DOHH2 (cell line): ENCODE results near the gene NDUFA5.

Experiments
- EZH2phosphoT487 ChIP-seq: fragments of 200-600 bp; sonication (generic); IDR thresholded peaks from 2 replicates; pipeline ENCODE4 v1.6.1; 2017; ENCODE audit warnings: borderline replicate concordance, mild to moderate bottlenecking, antibody characterized with exemption, low read length, moderate library complexity, mixed read lengths
- TF ChIP-seq, protein P1 (sequence below): fragments of 200-600 bp; sonication (generic); IDR thresholded peaks from one replicate; pipeline ENCODE4 v1.5.1; 2014; ENCODE audit warnings: antibody characterized with exemption, mild to moderate bottlenecking, low read depth, low read length; ENCODE audit not compliant: poor library complexity, severe bottlenecking

- TF ChIP-seq, protein P1, sequence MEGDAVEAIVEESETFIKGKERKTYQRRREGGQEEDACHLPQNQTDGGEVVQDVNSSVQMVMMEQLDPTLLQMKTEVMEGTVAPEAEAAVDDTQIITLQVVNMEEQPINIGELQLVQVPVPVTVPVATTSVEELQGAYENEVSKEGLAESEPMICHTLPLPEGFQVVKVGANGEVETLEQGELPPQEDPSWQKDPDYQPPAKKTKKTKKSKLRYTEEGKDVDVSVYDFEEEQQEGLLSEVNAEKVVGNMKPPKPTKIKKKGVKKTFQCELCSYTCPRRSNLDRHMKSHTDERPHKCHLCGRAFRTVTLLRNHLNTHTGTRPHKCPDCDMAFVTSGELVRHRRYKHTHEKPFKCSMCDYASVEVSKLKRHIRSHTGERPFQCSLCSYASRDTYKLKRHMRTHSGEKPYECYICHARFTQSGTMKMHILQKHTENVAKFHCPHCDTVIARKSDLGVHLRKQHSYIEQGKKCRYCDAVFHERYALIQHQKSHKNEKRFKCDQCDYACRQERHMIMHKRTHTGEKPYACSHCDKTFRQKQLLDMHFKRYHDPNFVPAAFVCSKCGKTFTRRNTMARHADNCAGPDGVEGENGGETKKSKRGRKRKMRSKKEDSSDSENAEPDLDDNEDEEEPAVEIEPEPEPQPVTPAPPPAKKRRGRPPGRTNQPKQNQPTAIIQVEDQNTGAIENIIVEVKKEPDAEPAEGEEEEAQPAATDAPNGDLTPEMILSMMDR: no peak
- TF ChIP-seq EZH2phosphoT487: no peak
Measured at GRCh38 chr7:123522066-123522465, 35.6 kb downstream of the NDUFA5 start.
